ENCODE measurements around the gene TMEM140.
"Not testable (repeated sequence)": the region's sequence is repeated elsewhere in the genome, so short reads cannot be mapped to it uniquely, and the experiment has no call there.

The TMEM140 gene

GRCh38 chr7:135147899-135148721 lies at the start of gene TMEM140:
Gene TMEM140 (plus strand): TSS chr7:135148072. CDS start chr7:135164442, 16,370 bp downstream.
- DNase-seq: no peak

GRCh38 chr7:135098391-135098790 lies 49.5 kb upstream of the TMEM140 start:
- no peak for DNase-seq

GRCh38 chr7:135100856-135101255 lies 47.0 kb upstream of the TMEM140 start:
- no peak for DNase-seq

GRCh38 chr7:135102372-135102771 lies 45.5 kb upstream of the TMEM140 start:
- no peak for DNase-seq

- no peak for DNase-seq
Measured at GRCh38 chr7:135109562-135109961, 38.3 kb upstream of the TMEM140 start.

- no peak for DNase-seq
Measured at GRCh38 chr7:135109976-135110375, 37.9 kb upstream of the TMEM140 start.

- no peak for DNase-seq
Measured at GRCh38 chr7:135111379-135111778, 36.5 kb upstream of the TMEM140 start.

GRCh38 chr7:135114622-135115021 lies 33.2 kb upstream of the TMEM140 start:
- DNase-seq: no peak

GRCh38 chr7:135117096-135117495 lies 30.8 kb upstream of the TMEM140 start:
- no peak for DNase-seq

- DNase-seq: no peak
Measured at GRCh38 chr7:135121868-135122267, 26.0 kb upstream of the TMEM140 start.

- DNase-seq: not testable (repeated sequence)
Measured at GRCh38 chr7:135124631-135125030, 23.2 kb upstream of the TMEM140 start.

GRCh38 chr7:135128931-135129330 lies 18.9 kb upstream of the TMEM140 start:
- DNase-seq: no peak

- DNase-seq: no peak
Measured at GRCh38 chr7:135129579-135129978, 18.3 kb upstream of the TMEM140 start.

GRCh38 chr7:135143885-135144668 lies 3.8 kb upstream of the TMEM140 start:
- no peak for DNase-seq

- no peak for DNase-seq
Measured at GRCh38 chr7:135147341-135147898, 452 bp upstream of the TMEM140 start.

GRCh38 chr7:135150072-135150782 lies 2.4 kb downstream of the TMEM140 start:
- no peak for DNase-seq

GRCh38 chr7:135151132-135151531 lies 3.3 kb downstream of the TMEM140 start:
- no peak for DNase-seq

- DNase-seq: no peak
Measured at GRCh38 chr7:135151533-135151932, 3.7 kb downstream of the TMEM140 start.

- DNase-seq: no peak
Measured at GRCh38 chr7:135152442-135152841, 4.6 kb downstream of the TMEM140 start.

- no peak for DNase-seq
Measured at GRCh38 chr7:135154734-135155133, 6.9 kb downstream of the TMEM140 start.

- no peak for DNase-seq
Measured at GRCh38 chr7:135156290-135156689, 8.4 kb downstream of the TMEM140 start.

- DNase-seq: no peak
Measured at GRCh38 chr7:135158141-135158655, 10.3 kb downstream of the TMEM140 start.

- DNase-seq: no peak
Measured at GRCh38 chr7:135158874-135159273, 11.0 kb downstream of the TMEM140 start.
